ENCODE data around the gene KCNC2.
"Not testable (repeated sequence)": the region's sequence is repeated elsewhere in the genome, so short reads cannot be mapped to it uniquely, and the experiment has no call there.

Gene KCNC2

GRCh38 chr12:75209812-75210138, at the start of gene KCNC2:
TSS of gene KCNC2 (minus strand) at chr12:75209839.
- DNase-seq (ENCODE audit: low read depth) = no peak

GRCh38 chr12:75259143-75259542, 49.5 kb upstream of the KCNC2 start:
- no peak for DNase-seq (ENCODE audit: low read depth)

GRCh38 chr12:75257510-75257909, 47.9 kb upstream of the KCNC2 start:
- DNase-seq (ENCODE audit: low read depth) = no peak

GRCh38 chr12:75245108-75245507, 35.5 kb upstream of the KCNC2 start:
- no peak for DNase-seq (ENCODE audit: low read depth)

- no peak for DNase-seq (ENCODE audit: low read depth)
Measured at GRCh38 chr12:75239987-75240386, 30.3 kb upstream of the KCNC2 start.

GRCh38 chr12:75236206-75236605, 26.6 kb upstream of the KCNC2 start:
- no peak for DNase-seq (ENCODE audit: low read depth)

GRCh38 chr12:75227132-75227531, 17.5 kb upstream of the KCNC2 start:
- DNase-seq (ENCODE audit: low read depth) = no peak

- no peak for DNase-seq (ENCODE audit: low read depth)
Measured at GRCh38 chr12:75212072-75212471, 2.4 kb upstream of the KCNC2 start.

GRCh38 chr12:75208856-75209811, 505 bp downstream of the KCNC2 start:
- no peak for DNase-seq (ENCODE audit: low read depth)

GRCh38 chr12:75207338-75208083, 2.1 kb downstream of the KCNC2 start:
- DNase-seq (ENCODE audit: low read depth) = no peak

GRCh38 chr12:75205558-75205957, 4.1 kb downstream of the KCNC2 start:
- no peak for DNase-seq (ENCODE audit: low read depth)

- DNase-seq (ENCODE audit: low read depth) = peak; percentile 40
Measured at GRCh38 chr12:75196865-75197264, 12.8 kb downstream of the KCNC2 start.

GRCh38 chr12:75196408-75196807, 13.2 kb downstream of the KCNC2 start:
- no peak for DNase-seq (ENCODE audit: low read depth)

- DNase-seq (ENCODE audit: low read depth) = no peak
Measured at GRCh38 chr12:75194250-75194649, 15.4 kb downstream of the KCNC2 start.

GRCh38 chr12:75192196-75192595, 17.4 kb downstream of the KCNC2 start:
- no peak for DNase-seq (ENCODE audit: low read depth)

GRCh38 chr12:75190846-75191245, 18.8 kb downstream of the KCNC2 start:
- no peak for DNase-seq (ENCODE audit: low read depth)

GRCh38 chr12:75185881-75186280, 23.8 kb downstream of the KCNC2 start:
- not testable (repeated sequence) for DNase-seq (ENCODE audit: low read depth)

- DNase-seq (ENCODE audit: low read depth) = no peak
Measured at GRCh38 chr12:75184516-75184915, 25.1 kb downstream of the KCNC2 start.

- no peak for DNase-seq (ENCODE audit: low read depth)
Measured at GRCh38 chr12:75183967-75184366, 25.7 kb downstream of the KCNC2 start.

- DNase-seq (ENCODE audit: low read depth) = peak; percentile 92
Measured at GRCh38 chr12:75177997-75178396, 31.6 kb downstream of the KCNC2 start.

GRCh38 chr12:75172611-75173010, 37.0 kb downstream of the KCNC2 start:
- DNase-seq (ENCODE audit: low read depth) = no peak

GRCh38 chr12:75170640-75171185, 38.9 kb downstream of the KCNC2 start:
- no peak for DNase-seq (ENCODE audit: low read depth)

GRCh38 chr12:75162845-75163244, 46.8 kb downstream of the KCNC2 start:
- no peak for DNase-seq (ENCODE audit: low read depth)
